ENCODE data around the gene NUBPL.

Gene NUBPL

DNA sequence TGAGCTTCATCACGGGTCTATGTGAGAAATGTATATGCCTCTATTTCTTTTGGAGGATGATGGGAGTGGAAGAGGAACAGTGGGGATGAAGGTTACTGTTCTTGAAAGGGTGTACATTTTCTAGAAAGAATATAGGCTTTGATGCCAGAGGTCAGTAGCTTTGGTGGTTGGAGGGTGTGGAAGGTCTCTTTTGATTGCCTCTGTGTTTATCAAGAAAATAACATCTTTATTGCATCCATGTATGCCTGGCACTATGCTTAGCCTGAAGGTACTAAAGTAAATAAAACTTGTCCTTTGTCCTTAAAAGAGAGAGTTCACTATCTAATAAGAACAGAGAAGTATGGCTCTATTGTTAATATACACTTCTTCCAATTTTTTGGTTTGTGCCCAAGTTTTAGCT is 201.8 kb downstream of the NUBPL start:
- DNase-seq (ENCODE audit: low read depth) = no peak
- H3K4me3 ChIP-seq (ENCODE audit: low read depth, low read length) = no peak overlapping the region
- TF ChIP-seq, protein P1, sequence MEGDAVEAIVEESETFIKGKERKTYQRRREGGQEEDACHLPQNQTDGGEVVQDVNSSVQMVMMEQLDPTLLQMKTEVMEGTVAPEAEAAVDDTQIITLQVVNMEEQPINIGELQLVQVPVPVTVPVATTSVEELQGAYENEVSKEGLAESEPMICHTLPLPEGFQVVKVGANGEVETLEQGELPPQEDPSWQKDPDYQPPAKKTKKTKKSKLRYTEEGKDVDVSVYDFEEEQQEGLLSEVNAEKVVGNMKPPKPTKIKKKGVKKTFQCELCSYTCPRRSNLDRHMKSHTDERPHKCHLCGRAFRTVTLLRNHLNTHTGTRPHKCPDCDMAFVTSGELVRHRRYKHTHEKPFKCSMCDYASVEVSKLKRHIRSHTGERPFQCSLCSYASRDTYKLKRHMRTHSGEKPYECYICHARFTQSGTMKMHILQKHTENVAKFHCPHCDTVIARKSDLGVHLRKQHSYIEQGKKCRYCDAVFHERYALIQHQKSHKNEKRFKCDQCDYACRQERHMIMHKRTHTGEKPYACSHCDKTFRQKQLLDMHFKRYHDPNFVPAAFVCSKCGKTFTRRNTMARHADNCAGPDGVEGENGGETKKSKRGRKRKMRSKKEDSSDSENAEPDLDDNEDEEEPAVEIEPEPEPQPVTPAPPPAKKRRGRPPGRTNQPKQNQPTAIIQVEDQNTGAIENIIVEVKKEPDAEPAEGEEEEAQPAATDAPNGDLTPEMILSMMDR (IDR thresholded peaks at IDR 0.05; ENCODE audit: insufficient read depth, low read depth, low read length, missing control alignments) = no peak

DNA sequence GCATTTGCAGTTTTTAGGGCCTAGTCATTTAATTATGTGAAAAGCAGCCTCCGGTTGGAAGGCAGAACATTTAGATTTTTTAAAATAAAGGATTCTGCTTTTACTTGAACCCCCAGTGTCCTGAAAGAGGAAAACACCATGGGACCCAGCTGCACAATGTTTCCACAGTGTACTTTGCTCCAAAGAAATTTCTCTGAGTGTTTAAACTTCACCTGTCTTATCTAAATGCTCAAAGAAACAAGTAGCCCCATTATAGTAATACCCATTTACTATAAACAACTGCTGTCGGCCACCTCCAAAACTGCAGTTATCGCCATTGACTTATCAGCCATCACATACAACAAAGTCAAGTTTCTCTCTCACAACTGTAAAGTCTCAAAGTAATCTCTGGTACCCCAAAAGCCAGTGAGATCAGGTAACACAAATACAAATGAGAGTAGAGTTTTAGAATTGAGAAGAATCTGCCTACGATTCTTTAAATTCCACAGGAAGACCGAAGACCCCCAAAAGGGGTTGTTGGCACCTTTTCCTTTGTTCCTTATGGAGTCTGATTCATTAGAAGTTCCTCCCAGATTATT is 205.2 kb downstream of the NUBPL start:
- H3K4me3 ChIP-seq (ENCODE audit: low read depth, low read length) = no peak overlapping the region
- no peak for DNase-seq (ENCODE audit: low read depth)
- TF ChIP-seq, protein P1 (IDR thresholded peaks at IDR 0.05; ENCODE audit: insufficient read depth, low read depth, low read length, missing control alignments) = no peak

DNA sequence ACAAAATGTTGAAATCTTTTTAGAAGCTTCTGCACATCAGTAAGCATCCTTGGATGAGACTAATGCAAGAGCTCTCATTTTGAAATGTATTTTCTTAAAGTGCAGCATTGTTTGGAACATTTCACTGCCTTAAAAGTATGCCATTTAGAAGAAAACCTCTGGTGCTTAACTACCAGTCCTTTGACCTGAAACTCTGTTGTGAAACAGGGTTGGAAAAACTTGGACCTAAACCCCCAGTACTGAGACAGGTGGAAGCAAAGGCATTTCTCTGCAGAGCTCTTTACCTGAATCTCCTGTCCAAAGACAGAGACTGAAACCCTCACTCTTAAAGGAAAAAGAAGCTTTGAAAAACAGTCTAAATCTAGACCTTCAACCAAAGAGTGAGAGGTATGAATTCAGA is 207.2 kb downstream of the NUBPL start:
- H3K4me3 ChIP-seq (ENCODE audit: low read depth, low read length) = no peak overlapping the region
- no peak for DNase-seq (ENCODE audit: low read depth)
- TF ChIP-seq, protein P1 (IDR thresholded peaks at IDR 0.05; ENCODE audit: insufficient read depth, low read depth, low read length, missing control alignments) = no peak

DNA sequence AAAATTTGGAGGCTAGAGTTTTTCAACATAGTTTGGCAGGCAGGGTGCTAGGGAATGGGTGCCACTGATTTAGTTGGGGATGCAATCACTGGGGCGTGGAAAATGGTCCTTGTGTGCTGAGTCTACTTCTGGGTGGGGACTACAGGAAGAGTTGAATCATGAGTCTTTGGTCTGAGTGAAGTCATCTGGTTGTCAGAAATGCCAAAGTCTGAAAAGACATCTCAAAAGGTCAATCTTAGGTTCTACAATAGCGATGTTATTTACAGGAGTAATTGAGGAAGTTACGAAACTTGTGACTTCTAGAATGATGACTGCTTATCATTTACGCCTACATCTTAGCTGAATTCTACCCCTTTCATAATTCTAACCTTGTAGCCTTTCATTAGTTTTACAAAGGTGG is 209.1 kb downstream of the NUBPL start:
- TF ChIP-seq, protein P1 (IDR thresholded peaks at IDR 0.05; ENCODE audit: insufficient read depth, low read depth, low read length, missing control alignments) = no peak
- DNase-seq (ENCODE audit: low read depth) = no peak

GRCh38 chr14:31774567-31774966 is 213.4 kb downstream of the NUBPL start:
- no peak for DNase-seq (ENCODE audit: low read depth)
- TF ChIP-seq, protein P1 (IDR thresholded peaks at IDR 0.05; ENCODE audit: insufficient read depth, low read depth, low read length, missing control alignments) = no peak
- H3K4me3 ChIP-seq (ENCODE audit: low read depth, low read length) = no peak overlapping the region

More for the DNA sequence above, 209.1 kb downstream of the NUBPL start:
- no peak overlapping the region for H3K4me3 ChIP-seq (ENCODE audit: low read depth, low read length)

DNA sequence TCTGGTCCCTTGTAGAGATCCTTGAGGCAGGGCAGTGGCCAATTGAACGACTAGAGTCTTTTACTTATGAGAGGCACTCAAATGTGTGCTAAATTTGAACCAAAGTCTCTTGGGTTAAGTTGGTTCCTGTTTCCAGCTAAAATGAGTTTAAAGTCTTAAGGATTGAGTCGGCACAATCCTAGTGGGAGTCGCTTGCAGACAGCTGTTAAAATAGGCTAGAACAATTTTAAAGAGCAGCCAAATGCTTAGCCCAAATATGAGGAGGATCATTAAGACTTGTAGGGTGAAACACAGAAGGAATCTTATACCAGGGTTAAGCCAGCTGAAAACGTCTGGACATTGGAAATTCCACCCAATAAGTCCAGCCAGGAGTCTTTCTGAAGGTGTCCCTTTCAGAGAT is 216.1 kb downstream of the NUBPL start:
- no peak for DNase-seq (ENCODE audit: low read depth)
- no peak overlapping the region for H3K4me3 ChIP-seq (ENCODE audit: low read depth, low read length)
- TF ChIP-seq, protein P1 (IDR thresholded peaks at IDR 0.05; ENCODE audit: insufficient read depth, low read depth, low read length, missing control alignments) = no peak

GRCh38 chr14:31781578-31781977 is 220.4 kb downstream of the NUBPL start:
- no peak overlapping the region for H3K4me3 ChIP-seq (ENCODE audit: low read depth, low read length)
- no peak for DNase-seq (ENCODE audit: low read depth)
- TF ChIP-seq, protein P1 (IDR thresholded peaks at IDR 0.05; ENCODE audit: insufficient read depth, low read depth, low read length, missing control alignments) = no peak
